H1 (cell line): ENCODE measurements around the gene ANKRD50. TPM values are rescaled to one million over a fixed set of nuclear protein-coding genes. Genes with fewer than 3 reads are reported as not detected.

ENCODE experiments used
- CHD7 ChIP-seq: fragments of 300-600 bp; sonication (generic); IDR thresholded peaks from 2 replicates; pipeline ENCODE4 v1.7.1; 2012; ENCODE audit warnings: low read length, moderate library complexity, mild to moderate bottlenecking, inconsistent platforms; ENCODE audit not compliant: insufficient replicate concordance
- CTCF ChIP-seq, 3 experiments: IDR thresholded peaks; 1 replicate in 2 of 3; 2 replicates in 1 of 3; pipeline versions ENCODE4 v1.5.1 to v1.6.1; 2011; ENCODE audit warnings: low read length in 3 of 3, mild to moderate bottlenecking in 3 of 3, inconsistent platforms in 2 of 3, low read depth in 1 of 3, moderate library complexity in 1 of 3; ENCODE audit not compliant: insufficient read depth in 1 of 3; ENCODE audit errors: control extremely low read depth in 1 of 3
- E2F6 ChIP-seq: IDR thresholded peaks from 2 replicates; pipeline ENCODE4 v1.6.1; 2012; ENCODE audit warnings: inconsistent platforms
- GTF2F1 ChIP-seq: IDR thresholded peaks from 2 replicates; pipeline ENCODE4 v1.6.1; 2012; ENCODE audit warnings: low read depth, low read length, improper control_type of control experiment, borderline replicate concordance
- MAFK ChIP-seq: IDR thresholded peaks from 2 replicates; pipeline ENCODE4 v1.6.1; 2012; ENCODE audit warnings: low read depth, mild to moderate bottlenecking, improper control_type of control experiment, low read length
- polyA plus RNA-seq, 7 experiments: library from polyadenylated mRNA; depleted of rRNA in 3 of 7; stranded (reverse) in 5 of 7; unstranded in 2 of 7; fragments of >200 nt in 5 of 7; fragments of 200-250 nt in 2 of 7; gene quantifications; 1 replicate in 5 of 7; 2 replicates in 1 of 7; 4 replicates in 1 of 7; pipeline versions ENCODE4 v1.2.1 to v1.2.3, GENCODE V29; 2011 to 2013; ENCODE audit warnings: missing spikeins in 2 of 7, mixed read lengths in 2 of 7
- total RNA-seq: library from RNA; stranded (reverse); fragmentation: NEBNext Ultra II Directional; extraction: Animal tissue kit (Norgen Biotek cat#: 25700); gene quantifications from 2 replicates; pipeline ENCODE4 v1.2.1, GENCODE V29; 2021

Gene ANKRD50
- total and polyA plus RNA-seq, 2 of the 8 experiments (the other 6 are each of a cell fraction or from before 2014, with no cell fraction given), result 8.5 to 25.0 TPM

- TF ChIP-seq CHD7, result no peak
- peak; percentile 76 for TF ChIP-seq E2F6
- no peak for TF ChIP-seq GTF2F1
- peak in 1 of 3 experiments; percentile 1; a peak in 1 of 4 replicates for TF ChIP-seq CTCF (IDR thresholded peaks at IDR 0.05; ENCODE audit: control extremely low read depth in 1 of 3, insufficient read depth in 1 of 3, low read depth in 1 of 3, low read length in 3 of 3)
- no peak for TF ChIP-seq MAFK
Observed at GRCh38 chr4:124711471-124712371, 811 bp downstream of the ANKRD50 start (continued).
